ENCODE results near the gene TNFAIP8L3.

The TNFAIP8L3 gene

GRCh38 chr15:51082246-51082645 lies 12.5 kb downstream of the TNFAIP8L3 start:
- no peak for ATAC-seq

GRCh38 chr15:51080286-51080685 lies 14.4 kb downstream of the TNFAIP8L3 start:
- TF ChIP-seq OSR1 (CRISPR knock-in tag; IDR thresholded peaks at IDR 0.05) (no peak), TSHZ2 (CRISPR knock-in tag; IDR thresholded peaks at IDR 0.05) (no peak), ZFP30 (CRISPR knock-in tag; IDR thresholded peaks at IDR 0.05) (no peak), CSDC2 (CRISPR knock-in tag; IDR thresholded peaks at IDR 0.05) (no peak), GLIS3 (CRISPR knock-in tag; IDR thresholded peaks at IDR 0.05) (no peak), ISL1 (CRISPR knock-in tag; IDR thresholded peaks at IDR 0.05) (no peak), PPARA (CRISPR knock-in tag; IDR thresholded peaks at IDR 0.05; ENCODE audit: borderline replicate concordance) (no peak), BACH2 (CRISPR knock-in tag; IDR thresholded peaks at IDR 0.05; ENCODE audit: borderline replicate concordance) (no peak), PATZ1 (CRISPR knock-in tag; IDR thresholded peaks at IDR 0.05; ENCODE audit: borderline replicate concordance) (no peak), TCF4 (CRISPR knock-in tag; IDR thresholded peaks at IDR 0.05; ENCODE audit: borderline replicate concordance) (no peak), ARNTL (CRISPR knock-in tag; IDR thresholded peaks at IDR 0.05; ENCODE audit: borderline replicate concordance, low read depth) (no peak), ESRRG (CRISPR knock-in tag; IDR thresholded peaks at IDR 0.05) (no peak), RARB (CRISPR knock-in tag; IDR thresholded peaks at IDR 0.05) (no peak), ZNF8 (CRISPR knock-in tag; IDR thresholded peaks at IDR 0.05) (no peak), CREB5 (CRISPR knock-in tag; IDR thresholded peaks at IDR 0.05; ENCODE audit: low read depth) (no peak), SNAI2 (CRISPR knock-in tag; IDR thresholded peaks at IDR 0.05) (no peak), ZC3H10 (CRISPR knock-in tag; IDR thresholded peaks at IDR 0.05) (no peak), ZFP3 (CRISPR knock-in tag; IDR thresholded peaks at IDR 0.05) (no peak)
- no peak for ATAC-seq

More at GRCh38 chr15:51082246-51082645, 12.5 kb downstream of the TNFAIP8L3 start:
- no peak for TF ChIP-seq TCF4 (CRISPR knock-in tag; IDR thresholded peaks at IDR 0.05; ENCODE audit: borderline replicate concordance)
- no peak for TF ChIP-seq ZC3H10 (CRISPR knock-in tag; IDR thresholded peaks at IDR 0.05)
- TF ChIP-seq ZNF70 (CRISPR knock-in tag; IDR thresholded peaks at IDR 0.05), result no peak
- no peak for TF ChIP-seq ARNTL (CRISPR knock-in tag; IDR thresholded peaks at IDR 0.05; ENCODE audit: borderline replicate concordance, low read depth)
- no peak for TF ChIP-seq TOX (CRISPR knock-in tag; IDR thresholded peaks at IDR 0.05; ENCODE audit: borderline replicate concordance)
- TF ChIP-seq ZFP3 (CRISPR knock-in tag; IDR thresholded peaks at IDR 0.05), result no peak
- no peak for TF ChIP-seq RARB (CRISPR knock-in tag; IDR thresholded peaks at IDR 0.05)
- TF ChIP-seq POU6F1 (CRISPR knock-in tag; IDR thresholded peaks at IDR 0.05; ENCODE audit: borderline replicate concordance, low read depth), result no peak

- no peak for TF ChIP-seq TSHZ2 (CRISPR knock-in tag; IDR thresholded peaks at IDR 0.05)
- no peak for TF ChIP-seq SNAI2 (CRISPR knock-in tag; IDR thresholded peaks at IDR 0.05)
- TF ChIP-seq GLIS3 (CRISPR knock-in tag; IDR thresholded peaks at IDR 0.05), result no peak
- no peak for TF ChIP-seq ARNTL (CRISPR knock-in tag; IDR thresholded peaks at IDR 0.05; ENCODE audit: borderline replicate concordance, low read depth)
- ATAC-seq, result no peak
Observed at GRCh38 chr15:51079226-51079625, 15.5 kb downstream of the TNFAIP8L3 start.

Data from SK-N-SH treated with all-trans-retinoic acid at 6 μM for 48 hours (cell line).